OCI-LY3 (cell line): ENCODE measurements around the gene CA6.

Source experiments
- EZH2phosphoT487 ChIP-seq: fragments of 200-600 bp; shearing (Covaris generic); IDR thresholded peaks from 2 replicates; pipeline ENCODE4 v1.6.1; 2018; ENCODE audit warnings: antibody characterized with exemption, mixed run types, low read depth
- TF ChIP-seq, protein P1 (sequence below): fragments of 200-600, 300-600 bp; sonication (generic); IDR thresholded peaks from 2 replicates; pipeline ENCODE4 v1.5.1; 2014; ENCODE audit warnings: antibody characterized with exemption, low read length, low read depth

DNA sequence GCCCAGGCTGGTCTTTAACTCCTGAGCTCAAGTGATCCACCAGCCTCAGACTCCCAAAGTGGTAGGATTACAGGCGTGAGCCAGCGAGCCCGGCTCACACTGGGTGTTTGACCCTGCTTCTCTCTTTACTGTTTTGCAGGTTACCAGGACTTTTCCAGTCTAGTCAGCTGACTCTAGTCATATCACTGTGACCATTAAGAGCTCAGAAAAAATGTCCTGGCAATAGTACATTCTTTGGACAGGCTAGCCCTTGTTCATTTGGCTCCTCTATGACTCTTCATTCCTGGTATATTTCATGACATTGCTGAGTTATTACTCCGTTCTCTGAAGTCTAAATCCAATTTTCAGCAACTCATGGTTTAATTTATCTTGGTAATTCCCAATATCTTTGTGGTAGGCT is 8.0 kb upstream of the CA6 start:
- no peak for TF ChIP-seq EZH2phosphoT487
- TF ChIP-seq, protein P1, sequence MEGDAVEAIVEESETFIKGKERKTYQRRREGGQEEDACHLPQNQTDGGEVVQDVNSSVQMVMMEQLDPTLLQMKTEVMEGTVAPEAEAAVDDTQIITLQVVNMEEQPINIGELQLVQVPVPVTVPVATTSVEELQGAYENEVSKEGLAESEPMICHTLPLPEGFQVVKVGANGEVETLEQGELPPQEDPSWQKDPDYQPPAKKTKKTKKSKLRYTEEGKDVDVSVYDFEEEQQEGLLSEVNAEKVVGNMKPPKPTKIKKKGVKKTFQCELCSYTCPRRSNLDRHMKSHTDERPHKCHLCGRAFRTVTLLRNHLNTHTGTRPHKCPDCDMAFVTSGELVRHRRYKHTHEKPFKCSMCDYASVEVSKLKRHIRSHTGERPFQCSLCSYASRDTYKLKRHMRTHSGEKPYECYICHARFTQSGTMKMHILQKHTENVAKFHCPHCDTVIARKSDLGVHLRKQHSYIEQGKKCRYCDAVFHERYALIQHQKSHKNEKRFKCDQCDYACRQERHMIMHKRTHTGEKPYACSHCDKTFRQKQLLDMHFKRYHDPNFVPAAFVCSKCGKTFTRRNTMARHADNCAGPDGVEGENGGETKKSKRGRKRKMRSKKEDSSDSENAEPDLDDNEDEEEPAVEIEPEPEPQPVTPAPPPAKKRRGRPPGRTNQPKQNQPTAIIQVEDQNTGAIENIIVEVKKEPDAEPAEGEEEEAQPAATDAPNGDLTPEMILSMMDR = no peak
